H1 (cell line): ENCODE measurements around the gene VAT1L. TPM values are rescaled to one million over a fixed set of nuclear protein-coding genes. Genes with fewer than 3 reads are reported as not detected.

Experiments
- FOSL1 ChIP-seq: IDR thresholded peaks from 2 replicates; pipeline ENCODE4 v1.6.1; 2011; ENCODE audit warnings: mild to moderate bottlenecking, low read depth, low read length, moderate library complexity; ENCODE audit not compliant: insufficient read depth
- GABPA ChIP-seq: IDR thresholded peaks from 2 replicates; pipeline ENCODE4 v1.6.1; 2011; ENCODE audit warnings: mild to moderate bottlenecking, low read length, moderate library complexity, borderline replicate concordance; ENCODE audit not compliant: insufficient read depth
- polyA plus RNA-seq, 7 experiments: library from polyadenylated mRNA; depleted of rRNA in 3 of 7; stranded (reverse) in 5 of 7; unstranded in 2 of 7; fragments of >200 nt in 5 of 7; fragments of 200-250 nt in 2 of 7; gene quantifications; 1 replicate in 5 of 7; 2 replicates in 1 of 7; 4 replicates in 1 of 7; pipeline versions ENCODE4 v1.2.1 to v1.2.3, GENCODE V29; 2011 to 2013; ENCODE audit warnings: missing spikeins in 2 of 7, mixed read lengths in 2 of 7
- total RNA-seq: library from RNA; stranded (reverse); fragmentation: NEBNext Ultra II Directional; extraction: Animal tissue kit (Norgen Biotek cat#: 25700); gene quantifications from 2 replicates; pipeline ENCODE4 v1.2.1, GENCODE V29; 2021

VAT1L gene
- total and polyA plus RNA-seq, 2 of the 8 experiments (the other 6 are each of a cell fraction or from before 2014, with no cell fraction given) = 46.3 to 48.2 TPM

DNA sequence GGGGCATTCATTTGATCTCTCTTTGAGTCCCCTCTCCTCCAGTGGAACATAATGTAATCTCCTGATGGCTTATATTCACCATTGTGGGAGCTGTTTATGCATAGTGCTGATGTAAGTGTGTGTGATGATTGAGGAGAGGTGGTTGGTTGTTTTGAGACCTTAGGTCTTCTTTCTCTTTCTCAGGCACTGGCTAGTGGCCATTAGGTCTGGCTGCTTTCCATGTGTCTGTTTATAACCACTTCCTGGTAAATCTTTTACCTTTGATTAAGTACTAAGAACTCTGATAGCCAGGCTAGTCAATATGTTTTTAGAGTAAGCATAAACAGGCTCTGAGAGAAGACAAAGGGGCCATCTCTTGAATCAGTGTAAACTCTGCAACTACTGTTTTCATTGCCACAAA is 27.9 kb downstream of the VAT1L start (continued):
- TF ChIP-seq GABPA (no peak), FOSL1 (no peak)
